ENCODE data around the gene BAIAP2L1.

DNA sequence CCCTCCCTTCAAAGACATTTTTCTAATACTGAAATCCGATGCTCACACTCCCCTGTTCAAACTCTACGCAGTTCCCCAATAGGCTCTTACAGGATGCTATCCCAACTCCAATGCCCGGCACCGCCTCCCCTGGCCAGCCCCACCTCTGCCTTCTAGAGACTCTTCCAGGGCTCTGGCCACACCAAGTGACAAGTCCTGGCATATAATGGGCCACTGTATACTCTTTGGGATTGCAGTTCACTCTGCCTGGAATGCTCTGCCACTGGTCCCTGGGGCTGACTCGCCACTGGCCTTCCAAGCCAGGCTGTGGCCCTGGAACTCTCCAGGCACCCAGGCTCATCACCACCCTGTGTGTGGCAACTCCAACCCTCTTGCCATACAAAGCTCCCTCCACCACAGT is 122.5 kb downstream of the BAIAP2L1 start:
- TF ChIP-seq CTCF (tag by site-specific recombination; IDR thresholded peaks at IDR 0.05) (no peak), ZBTB49 (tag by site-specific recombination; IDR thresholded peaks at IDR 0.05; ENCODE audit: low read depth) (no peak)
